ENCODE data around the gene WWOX.
A peak's percentile ranks its signal among the peaks of the same experiment; 100 is the strongest.
"Not testable (repeated sequence)": the region's sequence is repeated elsewhere in the genome, so short reads cannot be mapped to it uniquely, and the experiment has no call there.

The WWOX gene

DNA sequence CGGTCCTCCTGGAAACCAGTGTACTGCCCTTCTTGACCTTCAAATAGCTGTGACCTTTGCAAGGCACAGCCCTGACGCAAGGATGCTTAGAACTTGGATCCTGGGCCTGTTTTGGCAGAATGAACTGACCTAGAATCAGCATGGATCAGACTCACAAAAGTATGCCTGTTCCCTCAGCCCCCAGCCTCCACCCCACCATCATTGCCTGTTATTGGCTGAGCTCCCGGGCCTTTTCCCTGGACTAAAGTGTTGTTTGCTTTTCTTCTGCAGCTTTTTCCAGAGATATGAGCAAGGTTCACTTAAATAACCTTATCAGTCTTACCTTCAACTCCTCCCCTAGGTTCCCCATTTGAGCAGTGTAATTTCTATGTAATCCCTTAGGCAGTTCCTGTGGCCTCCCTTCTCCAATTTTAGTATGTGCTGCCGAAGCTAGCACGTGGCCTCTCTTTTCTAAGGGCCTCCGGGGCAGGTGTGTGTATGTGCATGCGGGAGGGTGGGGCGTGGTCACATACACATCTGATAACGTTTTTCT is 1153.7 kb downstream of the WWOX start:
- H3K4me2 ChIP-seq (ENCODE audit: low read depth, low read length), result no peak overlapping the region
- no peaks in the 10 kb centered on the region for H3K27me3 ChIP-seq (replicated peaks; ENCODE audit: insufficient read depth, low read length)
- DNase-seq, result no peak
- no peak overlapping the region for H3K27ac ChIP-seq (ENCODE audit: low read length)
- H3K9ac ChIP-seq (ENCODE audit: low read length), result no peak overlapping the region
- H2AFZ ChIP-seq (ENCODE audit: low read length), result no peak overlapping the region
- TF ChIP-seq EZH2 (optimal IDR thresholded peaks at IDR 0.05; ENCODE audit: low read depth, low read length) (no peak), EZH2phosphoT487 (IDR thresholded peaks at IDR 0.05; ENCODE audit: low read length) (no peak)
- TF ChIP-seq, protein P1, sequence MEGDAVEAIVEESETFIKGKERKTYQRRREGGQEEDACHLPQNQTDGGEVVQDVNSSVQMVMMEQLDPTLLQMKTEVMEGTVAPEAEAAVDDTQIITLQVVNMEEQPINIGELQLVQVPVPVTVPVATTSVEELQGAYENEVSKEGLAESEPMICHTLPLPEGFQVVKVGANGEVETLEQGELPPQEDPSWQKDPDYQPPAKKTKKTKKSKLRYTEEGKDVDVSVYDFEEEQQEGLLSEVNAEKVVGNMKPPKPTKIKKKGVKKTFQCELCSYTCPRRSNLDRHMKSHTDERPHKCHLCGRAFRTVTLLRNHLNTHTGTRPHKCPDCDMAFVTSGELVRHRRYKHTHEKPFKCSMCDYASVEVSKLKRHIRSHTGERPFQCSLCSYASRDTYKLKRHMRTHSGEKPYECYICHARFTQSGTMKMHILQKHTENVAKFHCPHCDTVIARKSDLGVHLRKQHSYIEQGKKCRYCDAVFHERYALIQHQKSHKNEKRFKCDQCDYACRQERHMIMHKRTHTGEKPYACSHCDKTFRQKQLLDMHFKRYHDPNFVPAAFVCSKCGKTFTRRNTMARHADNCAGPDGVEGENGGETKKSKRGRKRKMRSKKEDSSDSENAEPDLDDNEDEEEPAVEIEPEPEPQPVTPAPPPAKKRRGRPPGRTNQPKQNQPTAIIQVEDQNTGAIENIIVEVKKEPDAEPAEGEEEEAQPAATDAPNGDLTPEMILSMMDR (IDR thresholded peaks at IDR 0.05; ENCODE audit: low read length), result no peak
- no peaks in the 10 kb centered on the region for H4K20me1 ChIP-seq (ENCODE audit: insufficient read depth, low read length)
- H3K4me3 ChIP-seq (ENCODE audit: low read length), result no peak overlapping the region
- no peaks in the 10 kb centered on the region for H3K4me1 ChIP-seq (ENCODE audit: low read length)
- no peaks in the 10 kb centered on the region for H3K9me3 ChIP-seq (replicated peaks; ENCODE audit: insufficient read depth, low read length)
- H3K36me3 ChIP-seq (replicated peaks; ENCODE audit: insufficient read depth, low read length), result no peaks in the 10 kb centered on the region
- H3K79me2 ChIP-seq (ENCODE audit: low read length), result no peaks in the 10 kb centered on the region
- no peaks in the 10 kb centered on the region for H3K9me2 ChIP-seq (replicated peaks; ENCODE audit: insufficient read depth, low read length)
- H3F3A ChIP-seq (ENCODE audit: insufficient read depth, low read length), result no peaks in the 10 kb centered on the region

DNA sequence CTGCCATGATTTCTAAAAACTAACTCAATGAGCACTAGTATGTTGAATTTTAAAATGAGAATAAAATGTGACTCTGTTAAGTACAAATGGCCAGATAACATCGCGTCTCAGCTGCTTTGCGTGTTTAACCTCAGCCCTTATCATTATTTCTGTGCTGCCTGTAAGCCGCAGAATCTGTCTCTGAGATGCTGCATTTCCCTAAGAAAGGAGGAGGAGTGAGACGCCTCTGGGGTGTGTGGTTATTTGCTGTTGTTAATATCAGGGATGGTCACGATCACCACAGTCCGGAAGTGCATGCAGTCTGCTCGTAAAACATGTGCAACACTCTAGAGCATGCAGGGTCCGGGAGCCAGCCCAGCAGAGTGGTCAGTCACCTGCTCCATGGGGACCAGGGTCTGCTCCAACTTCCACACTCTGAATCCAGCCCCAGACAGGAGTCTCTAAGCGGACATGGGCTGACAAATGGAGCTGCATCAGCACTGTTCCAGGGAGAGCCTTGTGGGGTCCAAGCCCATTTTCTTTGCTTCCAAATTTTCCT is 1158.6 kb downstream of the WWOX start:
- no peak overlapping the region for H3K4me2 ChIP-seq (ENCODE audit: low read depth, low read length)
- TF ChIP-seq, protein P1 (IDR thresholded peaks at IDR 0.05; ENCODE audit: low read length), result no peak
- TF ChIP-seq EZH2 (optimal IDR thresholded peaks at IDR 0.05; ENCODE audit: low read depth, low read length) (no peak), EZH2phosphoT487 (IDR thresholded peaks at IDR 0.05; ENCODE audit: low read length) (no peak)
- H3F3A ChIP-seq (ENCODE audit: insufficient read depth, low read length), result no peaks in the 10 kb centered on the region
- no peaks in the 10 kb centered on the region for H3K79me2 ChIP-seq (ENCODE audit: low read length)
- no peaks in the 10 kb centered on the region for H4K20me1 ChIP-seq (ENCODE audit: insufficient read depth, low read length)
- no peak overlapping the region for H3K4me3 ChIP-seq (ENCODE audit: low read length)
- H3K9me2 ChIP-seq (replicated peaks; ENCODE audit: insufficient read depth, low read length), result no peaks in the 10 kb centered on the region
- no peak overlapping the region for H3K9ac ChIP-seq (ENCODE audit: low read length)
- no peaks in the 10 kb centered on the region for H3K9me3 ChIP-seq (replicated peaks; ENCODE audit: insufficient read depth, low read length)
- no peaks in the 10 kb centered on the region for H3K27me3 ChIP-seq (replicated peaks; ENCODE audit: insufficient read depth, low read length)
- H3K36me3 ChIP-seq (replicated peaks; ENCODE audit: insufficient read depth, low read length), result no peaks in the 10 kb centered on the region
- no peak overlapping the region for H3K27ac ChIP-seq (ENCODE audit: low read length)
- no peak overlapping the region for H2AFZ ChIP-seq (ENCODE audit: low read length)
- no peak for DNase-seq
- H3K4me1 ChIP-seq (ENCODE audit: low read length), result no peaks in the 10 kb centered on the region

DNA sequence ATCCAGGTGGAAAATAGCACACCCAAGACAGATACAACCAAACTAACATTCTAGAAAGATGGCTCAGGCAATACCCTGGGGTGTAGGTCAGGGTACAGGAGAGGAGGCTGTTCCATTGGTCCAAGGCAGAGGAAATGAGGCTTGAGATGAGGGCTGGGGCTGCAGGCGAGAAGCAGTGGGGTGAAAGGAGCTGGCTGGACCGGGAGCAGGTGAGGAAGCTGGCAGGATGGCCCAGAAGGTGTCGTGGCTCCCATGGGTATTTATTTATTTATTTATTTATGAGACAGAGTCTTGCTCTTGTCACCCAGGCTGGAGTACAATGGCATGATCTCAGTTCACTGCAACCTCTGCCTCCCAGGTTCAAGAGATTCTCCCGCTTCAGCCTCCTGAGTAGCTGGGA is 1161.4 kb downstream of the WWOX start:
- H3K27me3 ChIP-seq (replicated peaks; ENCODE audit: insufficient read depth, low read length); H3K9me3 ChIP-seq (replicated peaks; ENCODE audit: insufficient read depth, low read length); H3K4me3 ChIP-seq (ENCODE audit: low read length); H3K79me2 ChIP-seq (ENCODE audit: low read length); H2AFZ ChIP-seq (ENCODE audit: low read length); H3K36me3 ChIP-seq (replicated peaks; ENCODE audit: insufficient read depth, low read length); H3K4me2 ChIP-seq (ENCODE audit: low read depth, low read length); H3K4me1 ChIP-seq (ENCODE audit: low read length); DNase-seq; H3F3A ChIP-seq (ENCODE audit: insufficient read depth, low read length); H3K9ac ChIP-seq (ENCODE audit: low read length); H3K27ac ChIP-seq (ENCODE audit: low read length); H4K20me1 ChIP-seq (ENCODE audit: insufficient read depth, low read length); H3K9me2 ChIP-seq (replicated peaks; ENCODE audit: insufficient read depth, low read length): not testable (repeated sequence)

DNA sequence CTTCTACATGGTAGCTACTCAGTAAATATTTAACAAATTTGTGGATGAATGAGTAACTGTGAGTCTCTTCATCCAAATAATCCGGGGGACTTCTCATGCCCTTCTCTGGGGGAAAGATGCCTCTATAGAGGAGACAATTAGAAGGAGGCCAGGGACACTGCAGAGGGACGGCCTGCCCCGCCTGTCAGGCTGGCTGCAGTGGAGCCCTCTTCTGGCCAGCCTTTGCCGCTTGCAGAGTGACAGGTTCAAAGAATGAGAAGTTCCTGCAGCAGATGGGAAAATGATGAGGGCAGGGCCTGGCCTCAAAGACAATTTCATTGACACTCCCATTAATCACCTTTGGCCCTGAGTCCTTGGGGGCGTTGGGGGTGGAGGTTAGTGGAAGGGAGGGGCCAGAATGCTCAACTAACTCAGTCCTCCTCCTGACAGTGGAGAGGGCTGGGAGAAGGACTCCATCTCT is 1162.1 kb downstream of the WWOX start:
- H3K79me2 ChIP-seq (ENCODE audit: low read length), result no peaks in the 10 kb centered on the region
- H3K4me2 ChIP-seq (ENCODE audit: low read depth, low read length), result no peak overlapping the region
- H3K27ac ChIP-seq (ENCODE audit: low read length), result no peak overlapping the region
- H2AFZ ChIP-seq (ENCODE audit: low read length), result no peak overlapping the region
- H3K9ac ChIP-seq (ENCODE audit: low read length), result no peak overlapping the region
- no peaks in the 10 kb centered on the region for H3K4me1 ChIP-seq (ENCODE audit: low read length)
- H4K20me1 ChIP-seq (ENCODE audit: insufficient read depth, low read length), result no peaks in the 10 kb centered on the region
- no peaks in the 10 kb centered on the region for H3K9me2 ChIP-seq (replicated peaks; ENCODE audit: insufficient read depth, low read length)
- H3K9me3 ChIP-seq (replicated peaks; ENCODE audit: insufficient read depth, low read length), result no peaks in the 10 kb centered on the region
- no peak for DNase-seq
- TF ChIP-seq, protein P1 (IDR thresholded peaks at IDR 0.05; ENCODE audit: low read length), result peak; percentile 39
- TF ChIP-seq EZH2phosphoT487 (IDR thresholded peaks at IDR 0.05; ENCODE audit: low read length), result no peak
- no peaks in the 10 kb centered on the region for H3K27me3 ChIP-seq (replicated peaks; ENCODE audit: insufficient read depth, low read length)
- no peaks in the 10 kb centered on the region for H3F3A ChIP-seq (ENCODE audit: insufficient read depth, low read length)
- no peak overlapping the region for H3K4me3 ChIP-seq (ENCODE audit: low read length)
- no peaks in the 10 kb centered on the region for H3K36me3 ChIP-seq (replicated peaks; ENCODE audit: insufficient read depth, low read length)

Measured in MM.1S (cell line).